HG02943 (cell line): ENCODE data around the gene MYOCOS.
"Not testable (repeated sequence)": the region's sequence is repeated elsewhere in the genome, so short reads cannot be mapped to it uniquely, and the experiment has no call there.

Experiments
- ATAC-seq: cut with Tn5 transposase; IDR thresholded peaks from one replicate; pipeline ENCODE4 v1.9.1; 2021; ENCODE audit warnings: mild to moderate bottlenecking, low read depth, moderate library complexity; ENCODE audit not compliant: unreplicated experiment

Gene MYOCOS

GRCh38 chr1:171622152-171622462 lies at the start of gene MYOCOS:
Gene MYOCOS, plus strand, starts transcription at chr1:171622243. Its CDS starts 1,641 bp downstream, at chr1:171623884.
- ATAC-seq = no peak

- ATAC-seq = no peak
These were observed 45.9 kb upstream of the MYOCOS start for GRCh38 chr1:171576144-171576543.

DNA sequence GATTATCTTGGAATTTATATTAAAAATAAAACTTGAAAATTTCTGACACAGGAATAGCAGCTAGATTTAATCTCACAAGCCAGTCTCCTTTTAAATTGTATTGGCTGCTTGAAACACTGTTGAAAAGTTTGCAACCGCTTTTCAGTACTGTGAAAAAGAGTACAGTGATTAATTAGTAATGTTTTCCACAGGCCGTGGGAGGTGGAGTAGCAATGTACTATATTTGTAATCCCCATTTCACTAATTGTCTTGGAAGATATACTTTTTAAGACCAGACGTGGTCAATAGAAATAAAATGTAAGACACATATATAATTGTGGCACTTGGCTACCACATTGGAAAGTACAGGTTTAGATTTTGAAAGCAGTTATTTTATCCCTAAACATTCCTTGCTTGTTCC lies 40.8 kb upstream of the MYOCOS start:
- ATAC-seq = no peak

DNA sequence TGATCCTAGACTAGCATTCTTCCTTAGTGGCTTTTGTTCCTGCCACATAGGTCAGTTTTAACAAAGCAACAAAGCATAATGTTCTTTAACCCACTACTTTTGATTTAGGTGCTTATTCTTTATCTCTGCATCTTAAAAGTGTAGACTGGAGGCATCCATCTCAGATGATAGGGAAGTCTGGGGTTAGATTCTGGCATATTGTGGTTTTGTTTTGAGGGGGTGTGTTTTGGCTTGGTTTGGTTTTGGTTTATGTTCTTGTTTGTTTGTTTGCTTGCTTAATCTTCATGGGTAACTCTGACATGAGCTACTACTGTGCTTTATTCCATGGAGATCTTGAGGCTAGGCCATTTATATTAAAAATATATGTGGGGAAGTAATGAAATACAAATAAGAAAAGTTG lies 40.3 kb upstream of the MYOCOS start:
- ATAC-seq = no peak

DNA sequence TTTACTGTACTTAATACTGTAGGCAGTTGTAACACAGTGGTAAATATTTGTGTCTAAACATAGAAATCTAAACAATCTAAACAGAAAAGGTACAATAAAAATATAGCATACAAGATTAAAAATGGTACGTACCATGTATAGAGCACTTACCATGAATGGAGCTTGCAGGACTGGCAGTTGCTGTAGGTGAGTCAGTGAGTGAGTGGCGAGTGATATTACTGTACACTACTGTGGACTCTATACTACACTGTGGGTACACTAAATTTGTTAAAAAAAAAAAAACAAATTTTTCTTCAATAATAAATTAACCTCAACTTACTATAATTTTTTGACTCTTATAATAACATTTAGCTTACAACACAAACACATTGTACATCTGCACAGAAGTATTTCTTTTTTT lies 39.5 kb upstream of the MYOCOS start:
- no peak for ATAC-seq

DNA sequence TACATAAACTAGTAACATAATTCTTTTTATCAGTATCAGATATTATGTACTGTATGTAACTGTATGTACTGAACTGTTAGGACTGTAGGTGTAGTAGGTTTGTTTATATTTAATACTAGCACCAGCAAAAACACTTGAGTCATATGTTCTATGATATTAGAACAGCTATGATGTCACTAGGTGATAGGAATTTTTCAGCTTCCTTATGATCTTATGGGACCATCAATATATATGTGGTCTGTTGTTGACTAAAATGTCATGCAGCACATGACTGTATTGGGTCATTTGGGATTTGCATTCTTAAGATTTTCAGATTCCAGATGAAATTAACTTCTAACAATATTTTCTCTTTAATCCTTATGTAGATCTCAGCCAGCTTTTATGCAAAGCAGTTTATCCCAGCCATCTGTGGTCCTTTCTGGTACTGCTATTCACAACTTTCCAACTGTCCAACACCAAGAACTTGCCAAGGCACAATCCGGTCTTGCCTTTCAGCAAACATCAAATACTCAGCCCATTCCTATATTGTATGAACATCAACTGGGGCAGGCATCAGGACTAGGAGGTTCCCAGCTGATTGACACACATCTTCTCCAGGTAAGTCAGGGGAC lies 38.3 kb upstream of the MYOCOS start:
- ATAC-seq = no peak

- no peak for ATAC-seq
These were observed 36.3 kb upstream of the MYOCOS start for GRCh38 chr1:171585715-171586114.

GRCh38 chr1:171588230-171588629 lies 33.8 kb upstream of the MYOCOS start:
- ATAC-seq = no peak

DNA sequence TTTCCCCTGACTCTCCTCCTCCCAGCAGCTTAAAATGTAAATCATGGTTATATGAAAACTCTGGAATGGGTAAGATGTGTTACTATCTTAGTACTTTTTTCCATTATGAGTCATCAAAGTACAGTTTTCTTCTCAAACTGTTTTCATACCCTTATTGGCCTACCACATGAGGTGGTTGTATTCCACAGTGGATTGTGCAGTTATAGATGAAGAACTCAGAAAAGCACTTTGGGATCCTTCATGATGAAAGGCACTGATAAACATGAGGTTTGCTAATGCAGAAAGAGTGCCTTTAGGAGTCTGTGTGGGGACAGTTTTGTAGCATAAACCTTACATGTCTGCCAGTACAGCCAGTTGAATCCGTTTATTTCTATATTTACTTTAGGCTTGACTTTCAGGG lies 32.0 kb upstream of the MYOCOS start:
- ATAC-seq = no peak

- no peak for ATAC-seq
These were observed 26.7 kb upstream of the MYOCOS start for GRCh38 chr1:171595324-171595723.

DNA sequence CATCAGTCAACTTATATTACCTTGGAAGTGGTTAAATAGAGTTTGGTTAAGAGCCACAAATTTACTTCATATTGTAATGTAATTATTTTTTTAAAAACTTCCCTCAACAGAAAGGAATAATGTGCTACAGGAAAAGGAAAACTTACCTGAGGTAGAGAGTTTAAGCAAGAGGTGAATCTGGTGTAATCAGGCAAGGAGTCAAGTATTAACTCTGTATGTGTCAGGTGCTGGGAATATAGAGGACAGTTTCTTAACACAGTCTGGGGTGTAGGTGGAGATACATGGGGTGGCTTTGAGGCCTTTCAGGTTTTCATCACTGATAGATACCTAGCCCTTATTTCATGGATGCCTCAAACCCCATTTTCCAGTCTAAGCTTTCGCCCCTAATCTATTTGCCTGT lies 25.9 kb upstream of the MYOCOS start:
- ATAC-seq = no peak

DNA sequence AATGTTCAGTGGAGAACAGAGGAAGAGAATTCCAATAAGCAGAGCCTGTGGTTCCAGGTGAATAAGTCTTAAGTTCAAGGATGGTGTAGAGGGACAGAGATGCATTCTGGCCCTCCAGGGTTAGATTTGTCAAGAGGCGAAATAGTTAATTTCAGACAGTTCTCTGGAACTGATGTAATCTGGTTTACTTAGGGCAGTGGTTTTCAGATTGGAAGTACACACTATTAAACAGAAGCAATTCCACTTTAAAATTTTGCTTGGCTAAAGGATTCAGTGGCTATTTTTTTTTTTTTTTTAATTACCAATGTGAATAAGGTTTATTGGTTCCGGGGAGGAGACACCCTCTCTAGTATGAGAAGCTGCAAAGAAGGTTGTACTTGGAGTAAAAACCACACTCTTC lies 25.3 kb upstream of the MYOCOS start:
- no peak for ATAC-seq

DNA sequence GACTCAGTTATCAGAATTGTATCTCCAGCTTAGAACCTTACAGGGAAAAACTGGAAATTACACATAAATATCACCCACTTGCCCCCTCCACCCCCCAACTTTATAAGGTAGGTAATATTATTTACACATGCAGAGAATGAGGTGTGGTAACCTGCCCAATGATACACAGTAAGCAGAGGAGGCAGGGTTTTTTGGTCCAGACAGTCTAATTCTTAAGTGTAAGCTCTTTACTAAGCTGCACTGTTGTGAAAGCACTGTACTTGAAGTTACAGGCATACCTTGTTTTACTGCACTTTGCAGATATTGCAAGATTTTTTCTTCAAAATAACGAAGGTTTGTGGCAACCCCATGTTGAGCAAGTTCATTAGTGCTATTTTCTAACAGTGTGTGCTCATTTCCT lies 24.8 kb upstream of the MYOCOS start:
- ATAC-seq = no peak

- ATAC-seq = not testable (repeated sequence)
These were observed 21.7 kb upstream of the MYOCOS start for GRCh38 chr1:171600310-171600709.

GRCh38 chr1:171600862-171601261 lies 21.2 kb upstream of the MYOCOS start:
- ATAC-seq = no peak

DNA sequence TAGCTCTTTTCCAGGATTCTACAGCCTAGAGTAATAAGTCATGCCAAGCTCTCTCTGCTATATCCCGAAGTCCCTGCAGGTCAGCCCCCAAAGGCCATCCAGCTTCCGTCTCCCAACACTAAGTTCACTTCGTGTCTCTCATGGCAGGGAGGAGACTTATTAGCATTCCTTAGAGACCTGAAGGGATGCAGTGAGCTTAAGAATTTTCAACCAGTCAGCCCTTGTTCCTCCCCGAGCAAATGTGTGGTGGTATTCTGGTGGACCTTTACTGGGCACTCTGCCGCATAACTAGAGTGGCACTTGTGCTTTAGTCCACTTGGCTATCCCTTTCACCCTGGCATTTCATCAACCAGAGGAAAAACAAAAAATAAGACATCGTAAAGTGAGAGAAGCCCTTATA lies 19.0 kb upstream of the MYOCOS start:
- not testable (repeated sequence) for ATAC-seq

DNA sequence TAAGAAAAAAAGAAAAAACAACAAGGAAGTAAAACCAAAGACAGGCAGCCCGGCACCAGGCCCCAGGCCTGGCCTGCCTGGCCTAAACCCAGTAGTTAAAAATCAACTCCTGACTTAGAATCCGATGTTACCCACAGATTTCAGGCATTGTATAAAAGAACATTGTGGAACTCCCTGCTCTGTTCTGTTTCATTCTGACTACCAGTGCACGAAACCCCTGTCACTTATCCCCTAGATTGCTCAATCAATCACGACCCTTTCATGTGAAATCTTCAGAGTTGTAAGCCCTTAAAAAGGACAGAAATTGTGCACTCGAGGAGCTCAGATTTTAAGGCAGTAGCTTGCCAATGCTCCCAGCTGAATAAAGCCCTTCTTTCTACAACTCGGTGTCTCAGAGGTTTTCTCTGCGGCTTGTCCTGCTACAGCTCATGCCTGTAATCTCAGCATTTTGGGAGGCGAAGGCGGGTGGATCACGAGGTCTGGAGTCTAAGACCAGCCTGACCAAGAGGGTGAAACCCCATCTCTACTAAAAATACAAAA lies 15.6 kb upstream of the MYOCOS start:
- ATAC-seq = peak; percentile 64

GRCh38 chr1:171610385-171610784 lies 11.7 kb upstream of the MYOCOS start:
- ATAC-seq = no peak

DNA sequence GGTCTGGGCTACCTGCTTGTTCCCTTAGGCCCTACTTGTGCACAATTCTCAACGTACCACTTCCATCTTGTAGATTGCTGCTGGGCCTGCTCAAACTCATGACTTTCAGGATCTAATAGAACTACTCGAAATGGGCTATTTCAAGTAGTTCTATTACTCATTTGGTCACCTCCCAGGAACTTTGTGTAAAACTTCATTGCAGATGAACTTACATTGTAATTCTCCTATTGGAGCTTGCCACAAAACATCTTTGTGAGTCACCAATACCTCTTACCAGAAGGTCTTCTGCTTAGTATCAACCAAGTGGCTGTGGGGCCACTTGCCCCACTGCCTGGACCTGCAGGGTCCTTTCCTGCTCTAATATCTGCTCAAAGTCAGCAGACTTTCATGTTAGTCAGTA lies 10.7 kb upstream of the MYOCOS start:
- no peak for ATAC-seq

DNA sequence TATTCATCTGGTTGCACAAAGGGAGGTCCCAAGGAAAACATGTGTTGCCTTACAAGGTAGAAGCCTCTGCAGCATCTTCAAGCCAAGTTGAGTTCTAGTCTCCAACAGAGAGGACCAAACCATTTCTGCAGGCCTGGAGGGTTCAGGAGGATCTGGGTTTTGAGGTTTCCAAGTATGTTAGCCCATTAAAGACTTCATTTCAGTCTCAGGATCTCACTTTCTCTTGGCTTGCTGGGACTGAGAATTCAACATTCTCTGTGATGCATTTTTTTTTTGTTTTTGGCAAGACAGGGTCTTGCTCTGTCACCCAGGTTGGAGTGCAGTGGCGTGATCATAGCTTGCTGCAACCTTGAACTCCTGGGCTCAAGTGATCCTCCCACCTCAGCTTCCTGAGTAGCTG lies 8.8 kb upstream of the MYOCOS start:
- ATAC-seq = no peak

DNA sequence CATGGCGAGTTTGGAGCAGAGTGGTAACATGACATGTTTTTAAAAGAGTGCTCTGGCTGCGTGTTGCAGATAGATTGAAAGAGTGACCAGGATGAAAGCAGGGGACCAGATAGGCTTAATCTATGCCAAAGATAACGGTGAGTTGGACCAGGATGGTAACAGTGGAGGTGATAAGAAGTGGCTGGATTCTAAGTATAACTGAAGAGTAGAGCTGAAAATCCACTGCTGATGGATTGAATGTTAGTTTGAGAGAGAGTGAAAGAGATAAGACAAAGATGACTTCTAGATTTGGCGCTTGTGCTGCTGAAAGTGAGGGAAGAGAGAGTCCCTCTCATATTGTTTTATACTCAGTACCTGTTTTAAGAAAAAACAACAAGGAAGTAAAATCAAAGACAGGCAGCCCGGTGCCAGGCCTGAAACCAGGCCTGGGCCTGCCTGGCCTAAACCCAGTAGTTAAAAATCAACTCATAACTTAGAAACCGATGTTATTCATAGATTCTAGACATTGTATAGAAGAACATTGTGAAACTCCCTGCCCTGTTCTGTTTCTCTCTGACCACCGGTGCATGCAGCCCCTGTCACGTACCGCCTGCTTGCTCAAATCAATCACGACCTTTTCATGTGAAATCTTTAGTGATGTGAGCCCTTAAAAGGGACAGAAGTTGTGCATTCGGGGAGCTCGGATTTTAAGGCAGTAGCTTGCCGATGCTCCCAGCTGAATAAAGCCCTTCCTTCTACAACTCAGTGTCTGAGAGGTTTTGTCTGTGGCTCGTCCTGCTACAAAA lies 6.7 kb upstream of the MYOCOS start:
- peak; percentile 48 for ATAC-seq

DNA sequence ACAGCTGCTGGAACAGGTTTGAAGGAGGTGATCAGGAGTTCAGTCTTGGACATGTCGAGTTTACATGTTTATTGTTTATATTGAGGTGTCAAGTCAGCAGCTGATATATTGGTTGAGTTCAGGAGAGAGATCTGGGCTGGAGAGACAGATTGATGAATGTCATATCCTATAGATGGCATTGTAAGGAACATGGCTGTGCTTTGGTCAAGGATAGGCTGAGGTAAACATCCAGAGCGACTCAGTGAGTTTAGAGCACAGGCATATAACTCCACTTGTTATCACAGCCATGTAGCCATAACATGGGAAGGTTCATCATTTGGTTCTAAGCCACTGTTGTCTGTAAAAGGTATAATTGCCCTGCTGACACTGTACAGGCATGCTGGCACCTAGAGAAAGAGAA lies 5.5 kb upstream of the MYOCOS start:
- no peak for ATAC-seq
